ENCODE measurements around the gene COL11A1. TPM values are rescaled to one million over a fixed set of nuclear protein-coding genes. Genes with fewer than 3 reads are reported as not detected.

Gene COL11A1
- total and polyA plus RNA-seq, 2 of the 4 experiments (the other 2 are of a cell fraction) = 4.6 to 5.2 TPM

GRCh38 chr1:103125219-103125618 lies 16.9 kb upstream of the COL11A1 start:
- BruUV-seq (replicated peaks) = no TSS peak
- no peak overlapping the region for H4K5ac ChIP-seq (ENCODE audit: low read depth, low read length)

More at GRCh38 chr1:103125219-103125618, 16.9 kb upstream of the COL11A1 start:
- Histone ChIP-seq H3K14ac (replicated peaks; ENCODE audit: low read depth, low read length) (no peak overlapping the region), H3K4ac (ENCODE audit: low read depth, low read length) (no peak overlapping the region), H3K4me1 (ENCODE audit: control insufficient read depth, insufficient read depth, low read length) (no peaks in the 10 kb centered on the region; the same call in 1 of the 2 replicates), H3K4me2 (ENCODE audit: low read depth, low read length) (no peak overlapping the region), H3K23ac (ENCODE audit: low read depth, low read length) (no peak overlapping the region), H4K91ac (ENCODE audit: insufficient read depth, low read depth, low read length) (no peak overlapping the region), H2BK20ac (ENCODE audit: low read depth, low read length) (no peak overlapping the region), H2BK15ac (ENCODE audit: low read depth, low read length) (no peak overlapping the region), H3K79me1 (ENCODE audit: low read depth in 1 of 2, low read length in 2 of 2) (no peaks in the 10 kb centered on the region), H2AFZ (replicated peaks; ENCODE audit: low read length, poor library complexity) (no peak overlapping the region), H2BK120ac (ENCODE audit: low read depth, low read length) (no peak overlapping the region), H2AK9ac (replicated peaks; ENCODE audit: low read depth, low read length, poor library complexity) (no peak overlapping the region), H3K18ac (ENCODE audit: low read depth, low read length) (no peak overlapping the region), H3K27ac (ENCODE audit: insufficient read depth, low read length) (no peak overlapping the region), H3K9me3 (ENCODE audit: control insufficient read depth, insufficient read depth, low read length) (no peaks in the 10 kb centered on the region; the same call in 1 of the 2 replicates), H4K8ac (ENCODE audit: low read depth in 2 of 2, low read length in 2 of 2) (no peak overlapping the region), H2AK5ac (ENCODE audit: low read depth, low read length) (no peak overlapping the region), H3K36me3 (ENCODE audit: control insufficient read depth, insufficient read depth, low read length) (no peaks in the 10 kb centered on the region), H3K9ac (ENCODE audit: low read depth, low read length) (no peak overlapping the region), H3K27me3 (ENCODE audit: control insufficient read depth, insufficient read depth, low read length) (no peaks in the 10 kb centered on the region), H3K9me1 (ENCODE audit: insufficient read depth, low read length) (no peaks in the 10 kb centered on the region), H3K56ac (ENCODE audit: extremely low read depth, insufficient read depth, low read length) (no peak overlapping the region), H3K4me3 (ENCODE audit: insufficient read depth, low read depth, low read length) (no peak overlapping the region), H2BK5ac (ENCODE audit: low read depth, low read length, poor library complexity, severe bottlenecking) (no peak overlapping the region), H4K20me1 (ENCODE audit: insufficient read depth, low read length) (no peaks in the 10 kb centered on the region)
- ChIA-PET CTCF (no interaction called here), POLR2A (ENCODE audit: unreplicated experiment) (no interaction called here)
- in situ Hi-C loops (cut with MboI; ENCODE audit: low sequenced_read_pairs) = no loop called here
- DNase-seq = no peak
- TF ChIP-seq BHLHE40 (IDR thresholded peaks at IDR 0.05; ENCODE audit: low read depth, low read length) = no peak
- TF ChIP-seq FOS (IDR thresholded peaks at IDR 0.05; ENCODE audit: low read depth, low read length) = no peak
- TF ChIP-seq MXI1 (IDR thresholded peaks at IDR 0.05; ENCODE audit: borderline replicate concordance, low read depth, low read length) = no peak
- no peak for TF ChIP-seq NFE2L2 (IDR thresholded peaks at IDR 0.05; ENCODE audit: low read depth, low read length)
- TF ChIP-seq CTCF (conservative IDR thresholded peaks at IDR 0.05; ENCODE audit: low read depth, low read length) = no peak
- peak; percentile 62 for TF ChIP-seq CEBPB (IDR thresholded peaks at IDR 0.05; ENCODE audit: low read depth, low read length)
- no peak for TF ChIP-seq RCOR1 (IDR thresholded peaks at IDR 0.05; ENCODE audit: insufficient replicate concordance, low read length)
- no CpG with 5 or more reads among the region's 2 CpGs for WGBS, 2 experiments (ENCODE audit: extremely low coverage in 2 of 2, insufficient read length in 1 of 2)
- dilution Hi-C loops (cut with HindIII; ENCODE audit: low sequenced_read_pairs, unreplicated experiment) = no loop called here
- intact Hi-C loops (cut with micrococcal nuclease) = no loop called here
- ATAC-seq (ENCODE audit: low read depth) = no peak

Measured in IMR-90 (cell line).